ENCODE results near the gene GBGT1.

The GBGT1 gene

GRCh38 chr9:133134388-133135145, 29.1 kb downstream of the GBGT1 start:
- Histone ChIP-seq H3K4me2 (ENCODE audit: low read depth, low read length, poor library complexity, severe bottlenecking) (no peak overlapping the region), H3K9me3 (ENCODE audit: insufficient read depth, low read length) (no peaks in the 10 kb centered on the region), H3K4me3 (ENCODE audit: insufficient read depth, low read length, poor library complexity, severe bottlenecking) (no peak overlapping the region), H3K9ac (ENCODE audit: low read length) (no peak overlapping the region), H3K79me2 (ENCODE audit: insufficient read depth, low read length) (no peaks in the 10 kb centered on the region), H3K36me3 (ENCODE audit: low read length) (no peaks in the 10 kb centered on the region), H3K27ac (ENCODE audit: low read depth, low read length) (no peak overlapping the region), H3K9me2 (replicated peaks; ENCODE audit: insufficient read depth, low read length) (no peaks in the 10 kb centered on the region), H2AFZ (ENCODE audit: low read depth, low read length, severe bottlenecking) (no peak overlapping the region), H3F3A (ENCODE audit: insufficient read depth) (no peaks in the 10 kb centered on the region), H4K20me1 (ENCODE audit: low read depth, low read length) (no peaks in the 10 kb centered on the region), H3K27me3 (ENCODE audit: low read length) (no peaks in the 10 kb centered on the region)
- no peak for TF ChIP-seq CTCF (IDR thresholded peaks at IDR 0.05; ENCODE audit: insufficient read depth, low read length, poor library complexity, severe bottlenecking)
- no peak for TF ChIP-seq EZH2phosphoT487 (conservative IDR thresholded peaks at IDR 0.05; ENCODE audit: low read length)

- H3K27ac ChIP-seq (ENCODE audit: low read depth, low read length), result no peak overlapping the region
- no peak overlapping the region for H3K9ac ChIP-seq (ENCODE audit: low read length)
- no peak overlapping the region for H3K4me2 ChIP-seq (ENCODE audit: low read depth, low read length, poor library complexity, severe bottlenecking)
- H4K20me1 ChIP-seq (ENCODE audit: low read depth, low read length), result no peaks in the 10 kb centered on the region
- H3K27me3 ChIP-seq (ENCODE audit: low read length), result no peaks in the 10 kb centered on the region
- no peaks in the 10 kb centered on the region for H3K9me3 ChIP-seq (ENCODE audit: insufficient read depth, low read length)
- no peak overlapping the region for H2AFZ ChIP-seq (ENCODE audit: low read depth, low read length, severe bottlenecking)
- no peaks in the 10 kb centered on the region for H3F3A ChIP-seq (ENCODE audit: insufficient read depth)
- no peaks in the 10 kb centered on the region for H3K9me2 ChIP-seq (replicated peaks; ENCODE audit: insufficient read depth, low read length)
- no peaks in the 10 kb centered on the region for H3K79me2 ChIP-seq (ENCODE audit: insufficient read depth, low read length)
- no peak for TF ChIP-seq CTCF (IDR thresholded peaks at IDR 0.05; ENCODE audit: insufficient read depth, low read length, poor library complexity, severe bottlenecking)
- TF ChIP-seq EZH2phosphoT487 (conservative IDR thresholded peaks at IDR 0.05; ENCODE audit: low read length), result no peak
- no peak overlapping the region for H3K4me3 ChIP-seq (ENCODE audit: insufficient read depth, low read length, poor library complexity, severe bottlenecking)
- H3K36me3 ChIP-seq (ENCODE audit: low read length), result no peaks in the 10 kb centered on the region
These were observed 29.9 kb downstream of the GBGT1 start for GRCh38 chr9:133133681-133134387.

GRCh38 chr9:133132174-133132573, 31.5 kb downstream of the GBGT1 start:
- Histone ChIP-seq H3K79me2 (ENCODE audit: insufficient read depth, low read length) (no peaks in the 10 kb centered on the region), H3K27me3 (ENCODE audit: low read length) (no peaks in the 10 kb centered on the region), H3K9me3 (ENCODE audit: insufficient read depth, low read length) (no peaks in the 10 kb centered on the region), H3K9ac (ENCODE audit: low read length) (no peak overlapping the region), H2AFZ (ENCODE audit: low read depth, low read length, severe bottlenecking) (no peak overlapping the region), H3K4me3 (ENCODE audit: insufficient read depth, low read length, poor library complexity, severe bottlenecking) (no peak overlapping the region), H3K9me2 (replicated peaks; ENCODE audit: insufficient read depth, low read length) (no peaks in the 10 kb centered on the region), H3K36me3 (ENCODE audit: low read length) (no peaks in the 10 kb centered on the region), H3K4me2 (ENCODE audit: low read depth, low read length, poor library complexity, severe bottlenecking) (no peak overlapping the region), H3F3A (ENCODE audit: insufficient read depth) (no peaks in the 10 kb centered on the region), H4K20me1 (ENCODE audit: low read depth, low read length) (no peaks in the 10 kb centered on the region; the same call in 1 of the 2 replicates), H3K27ac (ENCODE audit: low read depth, low read length) (no peak overlapping the region)
- TF ChIP-seq EZH2phosphoT487 (conservative IDR thresholded peaks at IDR 0.05; ENCODE audit: low read length) (no peak), CTCF (IDR thresholded peaks at IDR 0.05; ENCODE audit: insufficient read depth, low read length, poor library complexity, severe bottlenecking) (no peak)

Measured in SU-DHL-6 (cell line).